ENCODE data around the gene AGFG2. TPM values are rescaled to one million over a fixed set of nuclear protein-coding genes. Genes with fewer than 3 reads are reported as not detected.

AGFG2 gene
- total RNA-seq, 1 experiment from 2014 or later = 11.2 TPM

- peaks cover 8% of the 10 kb centered on the region for H3K23me2 ChIP-seq (ENCODE audit: insufficient read length, low read depth, low read length, poor library complexity, severe bottlenecking)
- Mint-ChIP-seq H3K27ac (no peak overlapping the region; a peak in 1 of 7 replicates), H3K4me3 (no peak overlapping the region), H3K27me3 (ENCODE audit: low read depth) (peaks cover 19% of the 10 kb centered on the region), H3K9me3 (no peaks in the 10 kb centered on the region; a peak in 1 of 5 replicates), H3K36me3 (ENCODE audit: insufficient read depth in 1 of 3, low read depth in 3 of 3) (no peaks in the 10 kb centered on the region; a peak in 1 of 7 replicates), H3K4me1 (peaks cover 76 to 81% of the 10 kb centered on the region in 2 experiments)
- no peak overlapping the region for H2AK5ac ChIP-seq (ENCODE audit: insufficient read length, low read length)
- H2BK120ac ChIP-seq (ENCODE audit: low read depth, low read length, poor library complexity, severe bottlenecking) = no peak overlapping the region
- H3K56ac ChIP-seq (ENCODE audit: insufficient read length, low read depth, low read length) = no peak overlapping the region
- H2BK12ac ChIP-seq (ENCODE audit: insufficient read length, low read depth, low read length) = no peak overlapping the region
- H3K9me3 ChIP-seq (ENCODE audit: control insufficient read depth, low read depth, low read length) = no peaks in the 10 kb centered on the region
- H3K27ac ChIP-seq (ENCODE audit: insufficient read length, low read depth, low read length) = no peak overlapping the region
- H3K4ac ChIP-seq (ENCODE audit: low read depth, low read length) = no peak overlapping the region
- no CpG with 5 or more reads among the region's 1 CpG for WGBS (ENCODE audit: extremely low coverage, insufficient read length, low lambda C conversion rate)
- H3K14ac ChIP-seq (ENCODE audit: insufficient read depth, low read length) = no peak overlapping the region
- H3K18ac ChIP-seq (ENCODE audit: insufficient read length, low read depth, low read length) = no peak overlapping the region
- no peak overlapping the region for H3K23ac ChIP-seq (ENCODE audit: insufficient read length, low read depth, low read length)
- no peak overlapping the region for H2AFZ ChIP-seq (ENCODE audit: low read length)
- TF ChIP-seq CTCF (conservative IDR thresholded peaks at IDR 0.05) = no peak
- no peak overlapping the region for H4K5ac ChIP-seq (ENCODE audit: insufficient read length, low read depth, low read length)
- no peaks in the 10 kb centered on the region for H3K79me1 ChIP-seq (ENCODE audit: insufficient read depth, low read depth, low read length, poor library complexity, severe bottlenecking)
- H2BK5ac ChIP-seq (ENCODE audit: insufficient read length, low read length) = no peak overlapping the region
- H3K4me2 ChIP-seq (ENCODE audit: insufficient read depth, insufficient read length, low read length) = no peak overlapping the region
- peaks cover 19% of the 10 kb centered on the region for H3K4me1 ChIP-seq (ENCODE audit: insufficient read depth, low read length)
- H4K8ac ChIP-seq (replicated peaks; ENCODE audit: insufficient read length, low read depth, low read length) = no peak overlapping the region
- H3K79me2 ChIP-seq (ENCODE audit: insufficient read depth, low read length) = no peaks in the 10 kb centered on the region
- H3K9ac ChIP-seq (ENCODE audit: extremely low read depth, insufficient read length, low read length) = no peak overlapping the region
- H4K20me1 ChIP-seq (ENCODE audit: control insufficient read depth, insufficient read depth, insufficient read length) = no peaks in the 10 kb centered on the region
- DNase-seq = no peak
- H2BK15ac ChIP-seq (ENCODE audit: low read depth, low read length) = no peak overlapping the region
- no peaks in the 10 kb centered on the region; the same call in 1 of the 2 replicates for H3K27me3 ChIP-seq (ENCODE audit: insufficient read depth, low read length)
- no peak overlapping the region for H2BK20ac ChIP-seq (ENCODE audit: low read depth, low read length, poor library complexity, severe bottlenecking)
- no peak overlapping the region for H3T11ph ChIP-seq (ENCODE audit: low read length)
- H4K91ac ChIP-seq (ENCODE audit: insufficient read length, low read depth, low read length) = no peak overlapping the region
Observed at GRCh38 chr7:100543586-100543985, 4.6 kb downstream of the AGFG2 start.
